ENCODE results near the gene FBXW8.

The FBXW8 gene

GRCh38 chr12:117060929-117061305, 150.2 kb downstream of the FBXW8 start:
- DNase-seq: no peak

- DNase-seq: no peak
Measured at GRCh38 chr12:117061555-117062079, 150.9 kb downstream of the FBXW8 start.

- DNase-seq: peak in 1 of 2 donors; percentile 23
Measured at GRCh38 chr12:117063162-117063911, 152.6 kb downstream of the FBXW8 start.

GRCh38 chr12:117064049-117064448, 153.3 kb downstream of the FBXW8 start:
- DNase-seq: no peak

- no peak for DNase-seq
Measured at GRCh38 chr12:117064596-117064995, 153.8 kb downstream of the FBXW8 start.

- DNase-seq: no peak
Measured at GRCh38 chr12:117067016-117067415, 156.3 kb downstream of the FBXW8 start.

GRCh38 chr12:117067638-117068037, 156.9 kb downstream of the FBXW8 start:
- no peak for DNase-seq

- DNase-seq: no peak
Measured at GRCh38 chr12:117068492-117068891, 157.7 kb downstream of the FBXW8 start.

GRCh38 chr12:117069101-117069797, 158.5 kb downstream of the FBXW8 start:
- peak; percentile 37 to 43 for DNase-seq

GRCh38 chr12:117069926-117070900, 159.5 kb downstream of the FBXW8 start:
- peak in 1 of 2 donors; percentile 27 for DNase-seq

GRCh38 chr12:117071009-117071408, 160.3 kb downstream of the FBXW8 start:
- DNase-seq: no peak

- DNase-seq: no peak
Measured at GRCh38 chr12:117072106-117072505, 161.4 kb downstream of the FBXW8 start.

GRCh38 chr12:117072736-117073490, 162.2 kb downstream of the FBXW8 start:
- DNase-seq: no peak

- DNase-seq: no peak
Measured at GRCh38 chr12:117073611-117074010, 162.9 kb downstream of the FBXW8 start.

GRCh38 chr12:117076410-117077372, 165.9 kb downstream of the FBXW8 start:
- DNase-seq: no peak

- DNase-seq: no peak
Measured at GRCh38 chr12:117079487-117079886, 168.7 kb downstream of the FBXW8 start.

- no peak for DNase-seq
Measured at GRCh38 chr12:117080661-117081144, 170.0 kb downstream of the FBXW8 start.
